ENCODE measurements around the gene CIZ1.

The CIZ1 gene

GRCh38 chr9:128214571-128215490 is 23.5 kb upstream of the CIZ1 start:
- DNase-seq = no peak

GRCh38 chr9:128213746-128214497 is 22.6 kb upstream of the CIZ1 start:
- DNase-seq = no peak

GRCh38 chr9:128211981-128212281 is 20.6 kb upstream of the CIZ1 start:
- DNase-seq = no peak

- DNase-seq = no peak
Observed at GRCh38 chr9:128211186-128211980, 20.0 kb upstream of the CIZ1 start.

GRCh38 chr9:128208946-128209669 is 17.7 kb upstream of the CIZ1 start:
- DNase-seq = no peak

GRCh38 chr9:128208386-128208785 is 17.0 kb upstream of the CIZ1 start:
- no peak for DNase-seq

GRCh38 chr9:128206916-128207910 is 15.8 kb upstream of the CIZ1 start:
- DNase-seq = no peak

- DNase-seq = no peak
Observed at GRCh38 chr9:128206484-128206883, 15.1 kb upstream of the CIZ1 start.

GRCh38 chr9:128205296-128205944 is 14.0 kb upstream of the CIZ1 start:
- no peak for DNase-seq

GRCh38 chr9:128204858-128205257 is 13.5 kb upstream of the CIZ1 start:
- no peak for DNase-seq

GRCh38 chr9:128203707-128204551 is 12.6 kb upstream of the CIZ1 start:
- DNase-seq = no peak

- DNase-seq = peak; percentile 58
Observed at GRCh38 chr9:128203024-128203706, 11.8 kb upstream of the CIZ1 start, which contains the start of gene DNM1. TSS of gene DNM1 (plus strand) at chr9:128203379. CDS start at chr9:128203471, 92 bp downstream.

- DNase-seq = no peak
Observed at GRCh38 chr9:128202648-128203023, 11.3 kb upstream of the CIZ1 start.

GRCh38 chr9:128201441-128202369 is 10.3 kb upstream of the CIZ1 start:
- DNase-seq = no peak

GRCh38 chr9:128193469-128194096 is 2.2 kb upstream of the CIZ1 start:
- no peak for DNase-seq

GRCh38 chr9:128192601-128193371 is 1.4 kb upstream of the CIZ1 start:
- peak; percentile 10 for DNase-seq

Measured in effector CD8-positive, alpha-beta T cell (primary cell).